Keratinocyte (primary cell): ENCODE data around the gene FOLR1. TPM values are rescaled to one million over a fixed set of nuclear protein-coding genes. Genes with fewer than 3 reads are reported as not detected.
"Not testable (repeated sequence)": the region's sequence is repeated elsewhere in the genome, so short reads cannot be mapped to it uniquely, and the experiment has no call there.

ENCODE experiments used
- DNase-seq: peaks from one replicate; pipeline ENCODE4 v3.0.0-alpha.2; 2011; ENCODE audit warnings: low read depth, missing footprints, low spot score
- FAIRE-seq: peaks from 2 replicates; lab custom pipeline; 2011; peaks lifted over from hg19 to GRCh38; lab: Jason Lieb, UNC
- H2AFZ ChIP-seq: 2 replicates; pipeline ENCODE4 v1.6.0; 2012; ENCODE audit warnings: low read length, control low read depth, inconsistent platforms; ENCODE audit not compliant: control insufficient read depth
- H3K27ac ChIP-seq: 2 replicates; pipeline ENCODE4 v1.5.1; 2011; ENCODE audit warnings: low read length; ENCODE audit not compliant: control insufficient read depth, insufficient read depth
- H3K27me3 ChIP-seq: 3 replicates; pipeline ENCODE4 v1.6.0; 2011; ENCODE audit warnings: low read length; ENCODE audit not compliant: control insufficient read depth, insufficient read depth; ENCODE audit errors: extremely low read depth
- H3K36me3 ChIP-seq, 2 experiments: 2 replicates in 1 of 2; 3 replicates in 1 of 2; pipeline ENCODE4 v1.5.1; 2011; ENCODE audit warnings: low read length in 2 of 2, mild to moderate bottlenecking in 1 of 2; ENCODE audit not compliant: control insufficient read depth in 2 of 2, insufficient read depth in 2 of 2; ENCODE audit errors: extremely low read depth in 1 of 2
- H3K4me1 ChIP-seq: 3 replicates; pipeline ENCODE4 v1.5.1; 2011; ENCODE audit warnings: low read length; ENCODE audit not compliant: control insufficient read depth, insufficient read depth; ENCODE audit errors: extremely low read depth
- H3K4me2 ChIP-seq: 3 replicates; pipeline ENCODE4 v1.6.0; 2011; ENCODE audit warnings: low read depth, low read length; ENCODE audit not compliant: control insufficient read depth, insufficient read depth; ENCODE audit errors: extremely low read depth
- H3K4me3 ChIP-seq, 3 experiments: fragments of 200-600 bp in 1 of 3; sonication (generic) in 1 of 3; 2 replicates in 2 of 3; 3 replicates in 1 of 3; pipeline ENCODE4 v1.5.1; 2011 to 2016; ENCODE audit warnings: low read length in 3 of 3, mild to moderate bottlenecking in 3 of 3, control low read depth in 2 of 3, inconsistent platforms in 1 of 3, low read depth in 1 of 3, mixed read lengths in 1 of 3, mixed run types in 1 of 3, moderate library complexity in 1 of 3; ENCODE audit not compliant: control insufficient read depth in 2 of 3, insufficient read depth in 2 of 3; ENCODE audit errors: extremely low read depth in 1 of 3
- H3K79me2 ChIP-seq: 2 replicates; pipeline ENCODE4 v1.6.0; 2012; ENCODE audit warnings: low read length; ENCODE audit not compliant: control insufficient read depth, insufficient read depth
- H3K9ac ChIP-seq: 3 replicates; pipeline ENCODE4 v1.6.0; 2011; ENCODE audit warnings: low read length; ENCODE audit not compliant: control insufficient read depth, insufficient read depth; ENCODE audit errors: extremely low read depth
- H3K9me1 ChIP-seq: 3 replicates; pipeline ENCODE4 v1.6.0; 2011; ENCODE audit warnings: low read length; ENCODE audit not compliant: control insufficient read depth, insufficient read depth; ENCODE audit errors: extremely low read depth
- H3K9me3 ChIP-seq: 2 replicates; pipeline ENCODE4 v1.5.1; 2012; ENCODE audit warnings: low read depth, low read length; ENCODE audit not compliant: control insufficient read depth
- H4K20me1 ChIP-seq: 3 replicates; pipeline ENCODE4 v1.6.0; 2011; ENCODE audit warnings: low read length; ENCODE audit not compliant: control insufficient read depth, insufficient read depth; ENCODE audit errors: extremely low read depth
- CTCF ChIP-seq, 3 experiments: IDR thresholded peaks in 1 of 3; conservative IDR thresholded peaks in 1 of 3; optimal IDR thresholded peaks in 1 of 3; 2 replicates in 2 of 3; 3 replicates in 1 of 3; pipeline versions ENCODE3 to v1.5.1; 2011; ENCODE audit warnings: low read length in 3 of 3, mild to moderate bottlenecking in 3 of 3, moderate library complexity in 2 of 3, control low read depth in 1 of 3, inconsistent platforms in 1 of 3; ENCODE audit not compliant: insufficient read depth in 2 of 3; ENCODE audit errors: extremely low read depth in 1 of 3
- EZH2 ChIP-seq: IDR thresholded peaks from one replicate; pipeline ENCODE4 v1.6.1; 2012; ENCODE audit warnings: inconsistent platforms, mild to moderate bottlenecking, low read length, moderate library complexity
- dilution Hi-C: fragments of 300-500 bp; cut with MboI; formaldehyde crosslinking; loops from one replicate; pipeline ENCODE4 v1.7.0; 2020; ENCODE audit warnings: low sequenced_read_pairs; ENCODE audit not compliant: extremely low pct_ligation_motif_present
- polyA plus RNA-seq, 5 experiments: library from polyadenylated mRNA; depleted of rRNA in 3 of 5; stranded (reverse) in 3 of 5; stranded (forward) in 1 of 5; unstranded in 1 of 5; fragments of >200 nt; gene quantifications; 1 replicate in 1 of 5; 2 replicates in 3 of 5; 3 replicates in 1 of 5; pipeline versions ENCODE4 v1.2.1 to v1.2.3, GENCODE V29; 2011 to 2012; ENCODE audit warnings: missing spikeins in 2 of 5, low read depth in 1 of 5, low replicate concordance in 1 of 5

The FOLR1 gene
- polyA plus RNA-seq, 1 donor (not counting 4 experiments of a cell fraction or from before 2014, with no cell fraction given), result 0.13 TPM

GRCh38 chr11:72160319-72160718, 31.6 kb upstream of the FOLR1 start:
- peaks cover 5% of the 10 kb centered on the region for H3K4me1 ChIP-seq

GRCh38 chr11:72162891-72163492, 28.9 kb upstream of the FOLR1 start:
- H3K9me3 ChIP-seq, result no peaks in the 10 kb centered on the region
- H4K20me1 ChIP-seq, result no peaks in the 10 kb centered on the region
- H3K4me2 ChIP-seq, result peak overlapping the region; percentile 58
- no peaks in the 10 kb centered on the region for H3K36me3 ChIP-seq
- H3K79me2 ChIP-seq, result no peaks in the 10 kb centered on the region
- TF ChIP-seq CTCF (optimal IDR thresholded peaks at IDR 0.05 in 1 of 3, IDR thresholded peaks at IDR 0.05 in 1 of 3, conservative IDR thresholded peaks at IDR 0.05 in 1 of 3; ENCODE audit: extremely low read depth in 1 of 3, insufficient read depth in 2 of 3, low read length in 3 of 3) (no peak), EZH2 (no peak)
- peak overlapping the region in 1 of 3 experiments; percentile 34 for H3K4me3 ChIP-seq
- peak overlapping the region; percentile 49 for H2AFZ ChIP-seq
- DNase-seq (no peak), FAIRE-seq (no peak)
- H3K9me1 ChIP-seq, result no peaks in the 10 kb centered on the region
- peaks cover 5% of the 10 kb centered on the region for H3K4me1 ChIP-seq
- dilution Hi-C loops, result no loop called here
- no peaks in the 10 kb centered on the region for H3K27me3 ChIP-seq
- H3K9ac ChIP-seq, result peak overlapping the region; percentile 28
- H3K27ac ChIP-seq, result peak overlapping the region; percentile 8

More at GRCh38 chr11:72160319-72160718, 31.6 kb upstream of the FOLR1 start:
- Histone ChIP-seq H3K4me3 (no peak overlapping the region), H2AFZ (no peak overlapping the region), H3K4me2 (no peak overlapping the region), H3K9me1 (no peaks in the 10 kb centered on the region), H3K27me3 (no peaks in the 10 kb centered on the region), H3K79me2 (no peaks in the 10 kb centered on the region), H3K9me3 (no peaks in the 10 kb centered on the region), H4K20me1 (no peaks in the 10 kb centered on the region), H3K9ac (no peak overlapping the region), H3K27ac (no peak overlapping the region), H3K36me3 (no peaks in the 10 kb centered on the region)
- DNase-seq, result no peak
- TF ChIP-seq EZH2 (no peak), CTCF (optimal IDR thresholded peaks at IDR 0.05 in 1 of 3, IDR thresholded peaks at IDR 0.05 in 1 of 3, conservative IDR thresholded peaks at IDR 0.05 in 1 of 3; ENCODE audit: extremely low read depth in 1 of 3, insufficient read depth in 2 of 3, low read length in 3 of 3) (no peak)
- FAIRE-seq, result no peak
- dilution Hi-C loops, result no loop called here

- H3K9ac ChIP-seq, FAIRE-seq, H3K79me2 ChIP-seq, dilution Hi-C loops, H3K9me1 ChIP-seq, H2AFZ ChIP-seq, H3K9me3 ChIP-seq, H3K4me1 ChIP-seq, H4K20me1 ChIP-seq, H3K36me3 ChIP-seq, H3K27ac ChIP-seq, H3K27me3 ChIP-seq, H3K4me3 ChIP-seq, H3K4me2 ChIP-seq, DNase-seq: not testable (repeated sequence)
Measured at GRCh38 chr11:72164187-72164586, 27.8 kb upstream of the FOLR1 start.

- H3K27me3 ChIP-seq, H3K36me3 ChIP-seq, H3K79me2 ChIP-seq, H3K9me3 ChIP-seq, H3K27ac ChIP-seq, H3K4me2 ChIP-seq, H4K20me1 ChIP-seq, dilution Hi-C loops, H3K4me3 ChIP-seq, FAIRE-seq, DNase-seq, H3K9me1 ChIP-seq, H2AFZ ChIP-seq, H3K9ac ChIP-seq: not testable (repeated sequence)
- peaks cover 19% of the 10 kb centered on the region for H3K4me1 ChIP-seq
Measured at GRCh38 chr11:72169046-72169555, 22.8 kb upstream of the FOLR1 start.
